ENCODE data around the gene GPX1.
"Not testable (repeated sequence)": the region's sequence is repeated elsewhere in the genome, so short reads cannot be mapped to it uniquely, and the experiment has no call there.

GPX1 gene

GRCh38 chr3:49339941-49340800, 18.0 kb downstream of the GPX1 start, which contains the start of gene USP4:
TSS of gene USP4 (minus strand) at chr3:49340053. CDS start at chr3:49340024, 29 bp downstream.
- peak within 1 kb of the TSS; percentile 97 for H3K4me3 Mint-ChIP-seq
- no peaks in the 10 kb centered on the region for H3K9me3 Mint-ChIP-seq
- peaks cover 51% of the 10 kb centered on the region for H3K4me1 Mint-ChIP-seq
- no peaks in the 10 kb centered on the region for H3K36me3 Mint-ChIP-seq
- H3K27ac Mint-ChIP-seq, result peak within 1 kb of the TSS; percentile 93
- H3K27me3 Mint-ChIP-seq, result no peaks in the 10 kb centered on the region

GRCh38 chr3:49339581-49339940, 18.6 kb downstream of the GPX1 start:
- H3K4me1 Mint-ChIP-seq, result peaks cover 51% of the 10 kb centered on the region
- peak overlapping the region; percentile 97 for H3K4me3 Mint-ChIP-seq
- no peaks in the 10 kb centered on the region for H3K9me3 Mint-ChIP-seq
- peak overlapping the region; percentile 93 for H3K27ac Mint-ChIP-seq
- no peaks in the 10 kb centered on the region for H3K36me3 Mint-ChIP-seq
- no peaks in the 10 kb centered on the region for H3K27me3 Mint-ChIP-seq

GRCh38 chr3:49333916-49334633, 24.1 kb downstream of the GPX1 start:
- Mint-ChIP-seq H3K4me1 (peaks cover 42% of the 10 kb centered on the region), H3K36me3 (peaks cover 6% of the 10 kb centered on the region), H3K27ac (no peak overlapping the region), H3K27me3 (no peaks in the 10 kb centered on the region), H3K4me3 (no peak overlapping the region), H3K9me3 (no peaks in the 10 kb centered on the region)

GRCh38 chr3:49333091-49333490, 25.1 kb downstream of the GPX1 start:
- peak overlapping the region; percentile 23 for H3K27ac Mint-ChIP-seq
- H3K4me1 Mint-ChIP-seq, result peaks cover 32% of the 10 kb centered on the region
- peaks cover 6% of the 10 kb centered on the region for H3K36me3 Mint-ChIP-seq
- no peaks in the 10 kb centered on the region for H3K27me3 Mint-ChIP-seq
- peak overlapping the region; percentile 56 for H3K4me3 Mint-ChIP-seq
- H3K9me3 Mint-ChIP-seq, result no peaks in the 10 kb centered on the region

GRCh38 chr3:49329186-49329585, 29.0 kb downstream of the GPX1 start:
- Mint-ChIP-seq H3K9me3 (no peaks in the 10 kb centered on the region), H3K4me1 (peaks cover 19% of the 10 kb centered on the region), H3K27ac (no peak overlapping the region), H3K27me3 (no peaks in the 10 kb centered on the region), H3K36me3 (peaks cover 11% of the 10 kb centered on the region), H3K4me3 (no peak overlapping the region)

GRCh38 chr3:49328350-49328749, 29.8 kb downstream of the GPX1 start:
- not testable (repeated sequence) for H3K27ac Mint-ChIP-seq, H3K4me3 Mint-ChIP-seq, H3K9me3 Mint-ChIP-seq, H3K27me3 Mint-ChIP-seq
- H3K4me1 Mint-ChIP-seq, result peaks cover 11% of the 10 kb centered on the region
- peaks cover 13% of the 10 kb centered on the region for H3K36me3 Mint-ChIP-seq

GRCh38 chr3:49327485-49327884, 30.7 kb downstream of the GPX1 start:
- H3K27ac Mint-ChIP-seq, result no peak overlapping the region
- H3K9me3 Mint-ChIP-seq, result no peaks in the 10 kb centered on the region
- no peak overlapping the region for H3K4me3 Mint-ChIP-seq
- no peaks in the 10 kb centered on the region for H3K27me3 Mint-ChIP-seq
- peaks cover 3% of the 10 kb centered on the region for H3K4me1 Mint-ChIP-seq
- H3K36me3 Mint-ChIP-seq, result peaks cover 11% of the 10 kb centered on the region

GRCh38 chr3:49324768-49325167, 33.4 kb downstream of the GPX1 start:
- H3K4me1 Mint-ChIP-seq, result peaks cover 3% of the 10 kb centered on the region
- H3K27ac Mint-ChIP-seq, result no peak overlapping the region
- H3K9me3 Mint-ChIP-seq, result no peaks in the 10 kb centered on the region
- no peaks in the 10 kb centered on the region for H3K27me3 Mint-ChIP-seq
- peaks cover 20% of the 10 kb centered on the region for H3K36me3 Mint-ChIP-seq
- H3K4me3 Mint-ChIP-seq, result no peak overlapping the region

- no peaks in the 10 kb centered on the region for H3K27me3 Mint-ChIP-seq
- no peak overlapping the region for H3K4me3 Mint-ChIP-seq
- peaks cover 10% of the 10 kb centered on the region for H3K4me1 Mint-ChIP-seq
- no peaks in the 10 kb centered on the region for H3K9me3 Mint-ChIP-seq
- H3K27ac Mint-ChIP-seq, result no peak overlapping the region
- H3K36me3 Mint-ChIP-seq, result peaks cover 9% of the 10 kb centered on the region
These were observed 41.3 kb downstream of the GPX1 start for GRCh38 chr3:49316696-49317457.

- Mint-ChIP-seq H3K4me3 (no peak overlapping the region), H3K36me3 (peaks cover 4% of the 10 kb centered on the region), H3K27me3 (no peaks in the 10 kb centered on the region), H3K4me1 (peaks cover 10% of the 10 kb centered on the region), H3K9me3 (no peaks in the 10 kb centered on the region), H3K27ac (peak overlapping the region; percentile 72)
These were observed 44.1 kb downstream of the GPX1 start for GRCh38 chr3:49313896-49314688.

- Mint-ChIP-seq H3K9me3 (no peaks in the 10 kb centered on the region), H3K27ac (peak overlapping the region; percentile 24), H3K36me3 (peaks cover 2% of the 10 kb centered on the region), H3K4me1 (peaks cover 10% of the 10 kb centered on the region), H3K4me3 (no peak overlapping the region), H3K27me3 (no peaks in the 10 kb centered on the region)
These were observed 46.9 kb downstream of the GPX1 start for GRCh38 chr3:49311283-49311682.

- no peak overlapping the region for H3K4me3 Mint-ChIP-seq
- no peaks in the 10 kb centered on the region for H3K9me3 Mint-ChIP-seq
- no peaks in the 10 kb centered on the region for H3K27me3 Mint-ChIP-seq
- peaks cover 2% of the 10 kb centered on the region for H3K36me3 Mint-ChIP-seq
- H3K4me1 Mint-ChIP-seq, result peaks cover 10% of the 10 kb centered on the region
- no peak overlapping the region for H3K27ac Mint-ChIP-seq
These were observed 47.5 kb downstream of the GPX1 start for GRCh38 chr3:49310677-49311076.
